Measurements from ENCODE around the gene ATG10.
"Not testable (repeated sequence)": the region's sequence is repeated elsewhere in the genome, so short reads cannot be mapped to it uniquely, and the experiment has no call there.

The ATG10 gene

DNA sequence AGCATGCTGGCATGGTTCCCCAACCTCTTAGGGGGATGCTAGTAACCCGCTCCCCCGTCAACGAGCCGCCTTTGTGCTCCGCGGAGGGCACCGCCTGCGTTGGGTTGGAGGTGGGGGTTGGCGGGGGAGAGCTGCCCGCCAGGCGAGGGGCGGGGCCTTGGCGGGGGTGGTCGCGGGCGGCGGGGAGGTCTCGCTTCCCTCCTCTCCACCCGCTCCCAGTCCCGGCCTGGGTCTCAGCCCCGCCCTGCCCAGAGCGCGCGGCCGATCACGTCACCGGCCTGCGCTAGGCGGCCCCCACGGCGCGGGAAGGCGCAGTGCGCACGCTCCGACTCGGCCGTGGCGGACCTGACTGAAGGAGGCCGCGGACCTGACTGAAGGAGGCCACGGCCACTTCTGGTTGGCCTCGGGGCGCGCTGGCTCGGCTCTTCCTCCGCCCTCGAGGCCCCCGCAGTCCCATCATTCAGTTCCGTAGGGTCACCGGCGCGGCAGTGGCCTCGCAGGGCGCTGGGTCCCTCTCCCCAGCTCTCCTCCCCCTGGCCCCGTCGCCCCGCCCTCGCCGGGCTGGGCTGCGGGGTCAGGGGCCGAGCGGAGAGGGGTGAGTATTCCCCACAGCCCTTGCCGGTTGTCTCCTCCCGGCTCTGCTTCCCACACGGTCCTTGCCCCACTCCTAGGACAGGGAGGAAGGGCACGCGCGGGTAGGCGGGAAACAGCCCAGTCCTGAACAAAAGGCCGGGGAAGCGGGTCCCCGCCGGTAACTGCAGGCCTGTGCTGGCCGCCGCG lies at the start of gene ATG10:
TSS of gene ATG10 (plus strand) at position 312 of the 780 bp plus-strand sequence. CDS start 15,548 bp downstream, outside the sequence.
- peak; percentile 69 for DNase-seq

DNA sequence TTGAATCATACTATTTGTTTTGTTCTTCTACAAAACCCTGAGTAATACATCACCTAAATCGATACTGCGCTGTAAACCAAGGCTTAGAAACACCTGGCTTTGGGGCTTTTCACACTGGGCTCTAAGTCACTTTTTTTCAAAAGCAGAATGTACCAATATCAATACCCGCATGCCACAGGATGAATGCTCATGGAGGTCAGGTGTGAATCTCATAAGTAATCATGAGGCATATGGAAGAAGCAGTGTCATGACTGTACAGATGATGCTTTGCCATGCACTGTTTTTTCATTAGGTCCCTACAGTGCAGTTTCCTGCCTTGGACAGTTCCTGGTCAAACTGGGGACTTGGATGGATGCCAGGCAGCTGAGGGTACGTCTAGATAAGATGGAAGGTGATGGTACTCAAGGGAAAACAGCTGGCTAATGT lies 49.0 kb upstream of the ATG10 start:
- DNase-seq: no peak

DNA sequence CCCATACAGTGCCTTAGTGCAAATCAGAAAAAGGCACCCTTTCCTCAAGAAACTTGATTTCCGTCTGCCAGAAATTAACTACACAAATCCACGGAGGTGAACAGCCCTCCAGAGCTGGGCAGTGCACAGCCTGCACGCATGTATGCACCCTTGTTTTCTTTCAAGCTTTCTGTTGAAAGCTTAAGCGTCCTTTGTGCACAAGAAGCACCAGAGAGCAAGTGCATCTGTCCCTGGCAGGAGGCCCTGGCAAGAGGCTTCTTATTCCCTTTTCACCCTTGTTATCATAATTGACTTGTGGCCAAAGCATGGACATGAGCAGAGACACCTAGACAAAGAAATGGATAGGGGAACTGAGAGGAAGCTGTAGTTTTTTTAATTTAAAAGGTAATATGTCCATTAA lies 47.4 kb upstream of the ATG10 start:
- DNase-seq: no peak

DNA sequence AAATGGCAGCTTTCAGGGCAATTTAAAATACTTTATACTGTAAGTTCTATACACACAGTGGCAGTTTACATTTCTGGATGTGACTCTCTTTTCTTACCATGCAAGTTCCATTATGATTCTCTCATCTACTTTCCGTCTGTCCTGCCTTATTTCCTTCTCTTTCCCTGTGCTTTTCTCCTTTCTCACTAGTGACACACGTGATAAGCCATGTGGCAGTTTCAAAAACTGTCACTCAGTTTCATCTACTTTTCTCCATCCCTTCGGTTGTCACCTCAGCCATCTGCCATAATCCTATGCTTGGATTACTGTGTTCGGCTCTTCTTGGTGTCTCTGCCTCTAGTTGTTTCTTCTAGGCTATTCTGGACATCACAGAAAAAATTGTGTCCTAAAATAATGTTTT lies 46.8 kb upstream of the ATG10 start:
- DNase-seq: no peak

DNA sequence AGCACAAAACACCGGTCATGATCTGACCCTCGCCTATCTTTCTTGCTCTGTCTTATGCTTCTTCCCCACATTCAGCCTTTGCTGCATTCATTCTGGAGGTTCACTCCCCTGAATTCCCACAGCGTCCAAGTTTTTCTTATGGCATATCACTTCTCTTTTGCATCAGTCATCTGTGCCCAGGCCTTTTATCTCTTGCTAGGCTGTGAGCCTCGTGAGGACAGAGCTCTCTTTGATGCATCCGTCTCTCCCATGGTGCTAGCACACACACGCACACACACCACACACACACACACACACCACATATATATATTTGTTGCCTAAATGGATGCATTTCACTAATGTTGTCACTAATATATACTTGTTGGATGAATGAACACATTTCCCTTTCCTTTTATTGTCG lies 45.8 kb upstream of the ATG10 start:
- no peak for DNase-seq

DNA sequence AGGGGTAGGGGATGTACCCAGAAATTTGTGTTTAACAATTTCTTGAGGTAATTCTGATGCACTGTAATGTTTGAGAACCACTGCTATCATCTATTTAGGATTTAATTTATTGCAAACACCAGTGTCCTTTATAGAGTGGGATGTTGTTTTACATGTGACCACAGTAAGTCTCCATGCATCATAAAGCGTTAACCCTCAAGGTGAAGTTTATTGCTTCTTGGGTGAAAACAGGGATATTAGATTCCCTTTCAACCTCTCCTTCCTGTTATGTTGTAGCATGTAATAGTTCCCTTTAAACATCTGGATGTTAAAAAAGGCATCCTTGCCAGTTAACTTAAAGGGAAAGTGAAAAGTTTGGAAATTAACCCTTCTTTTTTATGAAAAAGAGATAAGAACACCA lies 35.8 kb upstream of the ATG10 start:
- no peak for DNase-seq

DNA sequence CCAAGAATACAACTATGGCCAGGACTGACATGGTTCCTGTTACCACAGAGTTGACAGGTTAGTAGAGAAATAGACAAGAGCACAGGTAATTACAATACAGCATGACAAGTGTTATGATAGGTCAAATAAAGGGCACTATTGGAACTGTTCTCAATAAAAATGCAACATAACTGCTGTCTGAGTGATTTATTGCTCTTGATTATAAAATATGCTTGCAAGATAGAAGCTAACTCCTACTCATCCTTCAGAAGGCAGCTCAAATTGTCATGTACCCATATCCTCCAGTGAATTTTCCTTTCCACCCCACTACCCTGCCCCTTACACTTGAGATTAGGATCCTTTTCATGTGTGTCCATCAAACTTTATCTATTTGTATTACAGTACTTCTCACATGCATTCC lies 35.1 kb upstream of the ATG10 start:
- DNase-seq: no peak

DNA sequence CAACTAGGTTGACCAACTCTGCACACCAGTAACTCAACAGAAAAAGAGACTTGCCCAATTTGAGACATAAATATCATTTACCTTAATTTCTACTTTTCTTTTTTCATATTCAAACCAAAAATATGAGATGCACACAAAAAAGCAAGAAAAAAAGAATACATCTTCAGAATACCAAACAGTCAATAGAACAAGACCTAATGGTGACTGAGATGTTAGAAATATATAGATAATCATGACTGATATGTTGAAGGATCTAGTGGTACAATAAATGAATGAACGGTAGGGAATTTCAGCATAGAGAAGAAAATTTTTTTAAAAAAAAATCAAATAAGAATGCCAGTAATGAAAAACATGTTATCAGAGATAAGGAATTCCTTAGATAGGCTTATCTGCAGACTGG lies 29.1 kb upstream of the ATG10 start:
- no peak for DNase-seq

DNA sequence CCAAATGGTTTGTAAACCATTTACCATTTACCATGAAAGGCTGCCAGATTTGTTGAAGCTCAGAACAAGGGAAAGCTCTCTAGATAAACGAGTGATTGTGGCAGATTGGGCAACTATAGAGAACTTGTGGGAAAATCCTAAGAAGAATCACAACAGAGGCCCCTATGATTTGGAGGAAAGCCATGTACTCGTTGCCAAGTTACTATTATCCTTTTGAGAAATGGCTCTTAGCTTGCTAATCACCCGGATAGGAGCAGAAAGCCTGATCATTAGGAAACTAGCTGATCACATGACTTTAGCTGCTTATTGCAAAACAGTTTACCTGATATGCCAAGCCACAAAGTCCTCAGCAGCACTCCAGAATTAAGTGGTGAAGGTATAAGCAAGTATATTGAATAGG lies 23.5 kb upstream of the ATG10 start:
- no peak for DNase-seq

DNA sequence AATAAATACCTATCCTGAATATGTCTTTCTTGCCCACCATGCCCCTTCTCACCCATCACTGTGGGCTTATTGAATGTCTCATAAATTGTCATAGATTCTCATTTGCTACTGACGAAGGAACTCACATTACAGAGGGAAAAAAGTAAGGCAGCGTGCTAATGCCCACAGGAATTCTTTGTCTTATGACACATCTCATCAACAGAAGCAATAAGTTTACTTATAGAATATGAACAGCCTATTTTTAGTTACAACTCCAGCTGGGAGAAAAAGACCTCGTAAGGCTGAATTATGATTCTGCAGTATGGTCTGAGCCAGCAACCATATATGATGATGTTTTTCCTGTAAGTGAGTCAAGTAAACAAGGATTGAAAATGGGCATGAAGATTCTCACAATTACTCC lies 22.4 kb upstream of the ATG10 start:
- no peak for DNase-seq

DNA sequence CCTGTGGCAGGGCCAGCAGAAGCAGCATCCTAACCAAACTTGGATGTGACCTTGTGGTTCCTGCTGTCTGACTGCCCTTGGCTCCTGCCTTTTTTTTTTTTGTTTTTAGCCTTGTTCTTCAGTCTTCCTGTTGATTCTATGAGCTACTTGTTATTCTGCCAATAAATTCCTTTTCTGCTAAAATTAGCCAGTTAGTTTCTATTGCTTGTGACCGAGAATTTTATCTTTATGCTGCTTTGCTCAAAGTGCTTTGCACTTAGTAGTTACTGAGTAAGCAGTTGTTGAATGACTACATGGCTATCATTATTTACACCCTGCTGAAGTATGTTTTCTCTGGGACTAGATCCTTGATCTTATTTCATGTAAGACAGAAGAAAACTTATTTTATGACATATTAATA lies 20.8 kb upstream of the ATG10 start:
- no peak for DNase-seq

DNA sequence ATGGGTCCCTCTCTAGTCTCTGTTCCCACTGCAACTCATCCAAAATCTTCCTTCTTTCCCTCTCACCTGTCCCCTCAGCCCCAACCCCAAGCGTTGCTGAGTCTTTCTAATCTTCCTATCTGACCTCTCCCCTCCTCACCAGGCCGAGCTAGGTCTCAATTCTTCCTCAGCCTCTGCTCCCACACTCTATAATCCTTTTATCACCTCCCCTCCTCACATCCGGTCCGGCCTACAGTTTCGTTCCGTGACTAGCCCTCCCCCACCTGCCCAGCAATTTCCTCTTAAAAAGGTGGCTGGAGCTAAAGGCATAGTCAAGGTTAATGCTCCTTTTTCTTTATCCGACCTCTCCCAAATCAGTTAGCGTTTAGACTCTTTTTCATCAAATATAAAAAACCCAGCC lies 17.0 kb upstream of the ATG10 start:
- DNase-seq: not testable (repeated sequence)

DNA sequence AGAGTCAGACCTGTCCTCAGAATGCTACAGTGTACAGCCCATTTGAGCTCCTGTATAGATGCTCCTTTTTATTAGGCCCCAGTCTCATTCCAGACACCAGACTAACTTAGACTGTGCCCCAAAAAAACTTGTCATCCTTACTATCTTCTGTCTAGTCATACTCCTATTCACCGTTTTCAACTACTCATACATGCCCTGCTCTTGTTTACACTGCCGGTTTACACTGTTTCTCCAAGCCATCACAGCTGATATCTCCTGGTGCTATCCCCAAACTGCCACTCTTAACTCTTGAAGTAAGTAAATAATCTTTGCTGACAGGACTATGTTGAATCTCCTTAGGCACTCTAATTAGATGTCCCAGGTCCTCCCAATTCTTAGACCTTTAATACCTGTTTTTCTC lies 13.7 kb upstream of the ATG10 start:
- DNase-seq: not testable (repeated sequence)

DNA sequence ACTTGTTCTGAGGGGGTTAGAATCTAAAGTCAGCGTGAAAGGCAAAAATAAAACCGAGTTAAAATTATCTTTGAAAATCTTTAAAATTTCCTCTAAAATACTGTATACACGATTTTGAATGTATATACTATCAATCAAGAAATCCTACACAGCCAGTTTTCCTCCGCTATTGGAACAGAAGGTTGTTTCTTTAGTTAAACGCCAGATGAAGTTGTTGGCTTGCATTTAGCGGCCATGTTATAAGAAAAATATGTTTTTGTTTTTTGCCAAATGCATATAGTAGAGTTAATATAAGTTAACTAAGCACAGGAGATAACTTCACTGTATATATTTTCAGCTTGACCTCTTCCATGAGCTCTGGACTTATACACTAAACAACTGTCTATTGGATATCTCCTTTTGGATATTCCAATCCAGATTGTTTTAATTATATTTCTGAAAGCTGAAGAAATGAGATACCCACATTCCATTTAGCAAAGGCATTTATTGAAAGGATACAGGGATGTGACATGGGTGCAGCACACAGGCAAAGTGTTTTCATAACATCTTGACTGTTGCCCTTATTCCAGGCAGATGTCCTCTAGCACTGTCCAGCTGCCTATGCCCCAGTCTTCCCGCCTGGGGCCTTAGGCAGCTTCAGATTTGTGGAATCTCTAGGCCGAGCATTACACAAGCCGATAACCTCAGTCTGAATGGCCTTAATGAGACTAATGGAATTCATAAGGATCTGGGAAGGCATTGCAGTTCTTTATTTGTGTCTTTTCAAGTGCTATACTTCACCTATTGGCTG lies 10.0 kb upstream of the ATG10 start:
- no peak for DNase-seq

DNA sequence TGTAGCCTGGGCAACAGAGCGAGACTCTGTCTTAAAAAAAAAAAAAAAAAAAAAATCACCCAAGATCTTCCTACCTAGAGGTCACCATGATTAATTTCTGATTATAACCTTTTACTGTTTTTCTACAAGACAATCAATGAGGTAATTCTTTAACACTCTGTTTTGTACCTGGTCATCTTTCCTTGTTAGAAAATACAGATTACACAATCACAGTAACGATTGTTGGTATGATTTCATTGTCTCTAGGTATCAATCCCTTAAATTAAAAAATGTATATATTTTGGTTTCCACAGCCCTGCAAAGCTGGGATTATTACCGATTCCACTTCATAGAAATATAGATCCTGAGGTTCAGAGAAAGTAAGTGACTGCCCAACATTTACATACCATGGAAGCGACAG lies 8.3 kb upstream of the ATG10 start:
- DNase-seq: no peak

DNA sequence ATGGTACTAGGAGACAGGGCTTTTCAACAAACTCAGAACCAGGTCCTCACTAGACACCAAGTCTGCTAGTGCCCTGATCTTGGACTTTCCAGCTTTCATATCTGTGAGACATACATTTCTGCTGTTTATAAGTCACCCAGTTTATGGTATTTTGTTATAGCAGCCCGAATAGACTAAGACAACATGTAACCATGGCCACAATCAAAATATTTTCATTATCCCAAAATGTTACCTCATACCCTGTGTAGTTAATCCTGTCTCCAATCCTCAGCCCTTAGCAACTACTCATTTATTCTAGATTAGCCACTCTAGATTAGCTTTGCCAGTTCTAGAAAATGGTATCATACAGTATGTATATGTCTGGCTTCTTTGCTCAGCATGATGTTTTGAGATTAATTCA lies 6.3 kb upstream of the ATG10 start:
- DNase-seq: no peak

DNA sequence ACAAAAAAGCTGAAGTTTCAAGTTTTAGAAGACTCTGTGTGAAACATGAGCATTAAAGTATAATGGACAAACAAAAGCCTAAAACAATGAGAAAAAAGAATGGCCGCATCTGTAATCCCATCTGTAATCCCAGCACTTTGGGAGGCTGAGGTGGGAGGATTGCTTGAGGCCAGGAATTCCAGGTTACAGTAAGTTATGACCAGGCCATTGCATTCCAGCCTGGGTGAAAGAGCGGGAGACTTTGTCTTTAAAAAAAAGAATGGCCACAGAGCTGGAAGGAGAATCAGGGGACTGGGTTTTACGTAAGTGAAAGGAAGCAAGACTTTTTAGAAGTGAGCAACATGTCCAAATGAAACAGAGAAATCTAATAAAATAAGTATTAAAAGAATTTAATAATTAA lies 2.6 kb upstream of the ATG10 start:
- no peak for DNase-seq

DNA sequence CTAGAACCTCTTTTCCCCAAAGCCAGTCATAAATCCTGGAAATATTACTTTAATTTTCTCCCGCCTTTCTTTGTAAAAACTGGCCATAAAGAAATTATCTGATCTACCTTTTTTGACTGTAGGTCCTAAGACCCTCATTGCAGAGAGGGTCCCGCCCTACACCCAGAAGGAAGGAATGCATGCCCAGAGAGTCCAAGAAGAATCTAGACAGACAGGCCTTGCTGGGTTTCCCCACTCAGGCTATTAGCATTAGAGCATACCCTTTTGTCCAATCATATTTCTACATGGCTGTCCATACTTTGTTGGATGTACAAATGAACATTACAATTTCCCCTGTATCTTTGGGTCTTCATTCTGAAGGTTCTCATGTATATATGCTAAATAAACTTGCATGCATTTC lies 1.9 kb upstream of the ATG10 start:
- no peak for DNase-seq

DNA sequence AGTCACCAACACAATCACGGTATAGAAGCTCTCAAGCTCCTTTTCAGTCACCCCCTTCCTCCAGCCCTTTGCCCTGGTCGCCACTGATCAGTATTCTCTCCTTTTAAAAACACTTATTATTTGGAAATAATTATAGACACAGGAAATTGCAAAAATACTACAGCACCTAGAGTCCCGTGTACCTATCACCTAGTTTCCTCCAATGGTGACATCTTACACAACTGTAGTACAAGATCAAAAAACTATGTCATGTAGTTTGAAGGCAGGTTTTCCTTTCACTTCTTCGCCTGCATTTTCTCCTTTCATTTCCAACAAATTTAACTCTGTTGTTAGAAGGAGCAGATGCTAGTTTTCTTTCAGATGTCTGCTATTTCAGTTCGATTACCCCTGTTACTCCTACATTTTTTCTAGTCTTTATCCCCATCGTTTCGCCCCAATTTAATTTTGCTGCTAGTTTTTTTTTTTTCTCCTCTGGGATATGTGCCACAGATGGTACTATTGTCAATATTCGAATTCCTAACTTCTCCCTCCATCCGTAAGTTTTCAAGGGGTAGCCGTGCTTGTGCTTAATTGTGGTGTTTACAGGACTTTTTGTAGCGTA lies 612 bp upstream of the ATG10 start:
- no peak for DNase-seq

DNA sequence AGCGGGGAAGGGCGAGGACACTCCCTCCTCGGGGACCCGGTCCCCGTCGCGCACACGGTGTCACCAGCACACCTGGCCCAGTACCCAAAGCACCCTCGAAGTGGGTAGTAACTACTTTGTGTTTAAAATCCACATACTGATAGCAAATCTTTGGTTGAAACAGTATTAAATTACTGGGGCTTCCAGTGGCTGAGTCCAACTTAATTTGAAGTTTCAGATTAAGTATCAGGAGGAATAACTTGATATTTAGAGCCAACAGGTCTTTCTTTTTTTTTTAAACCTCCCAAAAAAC lies 615 bp downstream of the ATG10 start:
- no peak for DNase-seq

DNA sequence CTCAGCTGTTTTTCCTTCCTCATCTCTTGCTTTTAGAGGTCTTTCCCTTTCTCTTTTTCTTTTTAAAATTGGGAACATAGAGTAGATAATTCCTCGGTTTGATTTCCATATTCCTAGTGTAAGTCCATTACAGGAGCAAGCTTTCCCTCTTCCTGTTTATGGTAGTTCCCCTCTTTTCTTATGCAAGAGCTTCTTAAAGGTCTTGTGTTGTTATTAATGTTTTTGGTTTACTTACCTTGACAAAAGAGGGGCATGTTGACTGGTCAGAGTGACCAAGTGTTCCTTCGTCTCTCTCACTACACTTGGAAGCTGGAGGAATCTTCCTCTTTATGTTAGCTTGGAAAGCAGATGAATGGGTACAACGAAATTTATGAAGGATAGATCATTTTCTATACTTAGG lies 8.3 kb downstream of the ATG10 start:
- no peak for DNase-seq

DNA sequence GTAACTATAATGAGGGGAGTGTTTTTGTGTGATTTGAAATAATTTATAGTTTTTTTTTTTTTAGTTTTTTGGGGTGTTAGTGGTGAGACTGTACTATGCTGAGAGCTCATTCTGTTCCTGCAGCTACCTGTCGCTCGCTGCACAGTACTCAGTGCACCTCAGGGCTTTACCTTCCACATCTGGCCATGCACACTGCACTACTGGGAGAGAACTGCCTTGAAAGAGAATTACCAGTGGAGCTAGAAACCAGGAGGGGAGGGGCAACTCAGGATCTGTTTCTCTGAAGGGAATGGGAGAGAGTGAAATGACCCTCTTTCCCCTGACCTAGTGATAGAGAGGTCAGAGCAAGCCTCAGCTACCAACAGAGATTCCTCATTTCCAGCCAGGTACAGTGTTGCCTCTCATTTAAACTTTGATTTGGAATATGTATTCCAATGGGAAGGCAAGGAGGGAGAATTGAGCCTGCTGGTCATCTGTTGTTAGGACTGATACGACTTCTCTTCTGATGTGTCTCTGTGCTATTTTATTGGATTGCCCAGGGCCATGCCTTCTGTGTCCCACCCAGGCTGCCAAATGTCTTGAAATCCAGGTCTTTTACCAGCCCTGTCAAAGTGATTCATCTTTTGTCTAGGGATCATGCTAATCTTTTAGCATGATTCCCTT lies 8.9 kb downstream of the ATG10 start:
- DNase-seq: no peak

DNA sequence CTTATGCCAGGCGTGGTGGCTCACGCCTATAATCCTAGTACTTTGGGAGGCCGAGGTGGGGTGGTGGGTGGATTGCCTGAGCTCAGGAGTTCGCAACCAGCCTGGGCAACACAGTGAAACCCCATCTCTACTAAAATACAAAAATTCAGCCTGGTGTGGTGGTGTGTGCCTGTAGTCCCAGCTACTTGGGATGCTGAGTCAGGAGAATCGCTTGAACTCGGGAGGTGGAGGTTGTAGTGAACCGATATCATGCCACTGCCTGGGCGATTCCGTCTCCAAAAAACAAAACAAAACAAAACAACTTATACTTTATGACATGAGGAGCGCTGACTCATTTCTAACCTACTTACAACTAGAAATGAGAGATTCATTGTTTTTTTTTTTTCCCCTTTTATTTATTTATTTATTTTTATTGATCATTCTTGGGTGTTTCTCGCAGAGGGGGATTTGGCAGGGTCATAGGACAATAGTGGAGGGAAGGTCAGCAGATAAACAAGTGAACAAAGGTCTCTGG lies 10.4 kb downstream of the ATG10 start:
- DNase-seq: not testable (repeated sequence)

DNA sequence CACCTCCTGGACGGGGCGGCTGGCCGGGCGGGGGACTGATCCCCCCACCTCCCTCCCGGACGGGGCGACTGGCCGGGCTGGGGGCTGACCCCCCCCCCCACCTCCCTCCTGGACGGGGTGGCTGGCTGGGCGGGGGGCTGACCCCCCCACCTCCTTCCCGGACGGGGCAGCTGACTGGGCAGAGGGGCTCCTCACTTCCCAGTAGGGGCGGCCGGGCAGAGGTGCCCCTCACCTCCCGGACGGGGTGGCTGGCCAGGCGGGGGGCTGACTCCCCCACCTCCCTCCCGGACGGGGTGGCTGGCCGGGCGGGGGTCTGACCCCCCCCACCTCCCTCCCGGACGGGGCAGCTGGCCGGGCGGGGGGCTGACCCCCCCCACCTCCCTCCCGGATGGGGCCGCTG lies 11.3 kb downstream of the ATG10 start:
- not testable (repeated sequence) for DNase-seq

Measured in NCI-H2107 (cell line).